Gastrocnemius medialis (tissue), 4 donors: ENCODE measurements around the gene PINK1.

Experiments used
- POLR2A ChIP-seq, 2 donors: fragments of 450-650 bp; IDR thresholded peaks; one replicate each; pipeline ENCODE4 v1.6.1; 2017; ENCODE audit warnings: antibody characterized with exemption in 2 of 2, mild to moderate bottlenecking in 2 of 2, moderate library complexity in 2 of 2
- TF ChIP-seq, protein P1 (sequence below), 5 experiments: fragments of 450-650 bp in 3 of 5; fragments of 200-600 bp in 2 of 5; sonication (generic) in 2 of 5; IDR thresholded peaks in 4 of 5; conservative IDR thresholded peaks in 1 of 5; 1 replicate in 4 of 5; 2 replicates in 1 of 5; pipeline ENCODE4 v1.5.1; 2016 to 2019; ENCODE audit warnings: antibody characterized with exemption in 5 of 5, mild to moderate bottlenecking in 3 of 5, moderate library complexity in 3 of 5

DNA sequence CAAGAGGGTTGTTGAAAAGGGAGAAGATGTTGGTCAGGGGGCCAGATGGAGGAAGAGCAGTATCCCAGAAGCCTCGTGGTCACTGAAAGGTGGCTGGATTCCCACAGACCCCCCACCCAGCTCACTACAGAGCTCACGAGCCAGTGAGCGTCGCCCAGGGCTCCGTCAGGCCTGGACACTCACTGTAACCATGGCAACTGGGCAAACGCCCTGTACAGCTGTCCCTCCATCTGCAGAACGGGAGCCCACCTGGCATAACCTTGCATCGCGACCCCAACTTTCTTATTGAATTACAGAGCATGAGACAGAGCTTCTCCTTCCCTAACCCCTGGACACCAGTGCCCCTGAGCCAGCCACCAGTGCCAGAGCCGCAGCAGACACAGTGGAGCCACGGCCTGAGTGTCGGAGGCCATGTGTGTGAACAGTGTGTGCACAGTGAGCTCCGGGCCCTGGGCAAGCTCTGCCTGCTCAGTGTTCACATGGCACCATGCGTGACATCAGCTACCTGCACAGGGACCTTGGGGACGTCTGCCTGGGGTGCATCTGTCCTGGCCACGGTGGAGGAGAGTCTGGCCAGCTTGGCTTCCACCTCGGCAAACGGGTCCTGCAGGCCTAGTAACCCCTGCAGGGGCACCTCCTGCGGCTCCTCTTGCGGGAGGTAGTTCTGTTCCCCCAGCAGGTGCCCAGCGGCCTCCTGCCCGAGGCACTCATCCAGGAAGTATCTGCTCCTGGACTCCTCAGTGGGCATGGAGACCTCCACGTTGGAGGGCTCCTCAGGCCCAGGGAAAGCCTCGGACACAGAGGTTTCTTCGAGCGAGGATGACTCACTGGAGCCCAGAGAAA lies 53.8 kb downstream of the PINK1 start:
- TF ChIP-seq, protein P1, sequence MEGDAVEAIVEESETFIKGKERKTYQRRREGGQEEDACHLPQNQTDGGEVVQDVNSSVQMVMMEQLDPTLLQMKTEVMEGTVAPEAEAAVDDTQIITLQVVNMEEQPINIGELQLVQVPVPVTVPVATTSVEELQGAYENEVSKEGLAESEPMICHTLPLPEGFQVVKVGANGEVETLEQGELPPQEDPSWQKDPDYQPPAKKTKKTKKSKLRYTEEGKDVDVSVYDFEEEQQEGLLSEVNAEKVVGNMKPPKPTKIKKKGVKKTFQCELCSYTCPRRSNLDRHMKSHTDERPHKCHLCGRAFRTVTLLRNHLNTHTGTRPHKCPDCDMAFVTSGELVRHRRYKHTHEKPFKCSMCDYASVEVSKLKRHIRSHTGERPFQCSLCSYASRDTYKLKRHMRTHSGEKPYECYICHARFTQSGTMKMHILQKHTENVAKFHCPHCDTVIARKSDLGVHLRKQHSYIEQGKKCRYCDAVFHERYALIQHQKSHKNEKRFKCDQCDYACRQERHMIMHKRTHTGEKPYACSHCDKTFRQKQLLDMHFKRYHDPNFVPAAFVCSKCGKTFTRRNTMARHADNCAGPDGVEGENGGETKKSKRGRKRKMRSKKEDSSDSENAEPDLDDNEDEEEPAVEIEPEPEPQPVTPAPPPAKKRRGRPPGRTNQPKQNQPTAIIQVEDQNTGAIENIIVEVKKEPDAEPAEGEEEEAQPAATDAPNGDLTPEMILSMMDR (IDR thresholded peaks at IDR 0.05 in 4 of 5, conservative IDR thresholded peaks at IDR 0.05 in 1 of 5) = no peak
- no peak for TF ChIP-seq POLR2A (IDR thresholded peaks at IDR 0.05)
